PFSK-1 (cell line): ENCODE results near the gene GBF1.

Experiments used
- FOXP2 ChIP-seq: optimal IDR thresholded peaks from 2 replicates; pipeline ENCODE3; 2011; ENCODE audit warnings: borderline replicate concordance, control low read depth, inconsistent platforms; ENCODE audit not compliant: insufficient read depth; ENCODE audit errors: extremely low read length, extremely low read depth
- POLR2AphosphoS5 ChIP-seq: IDR thresholded peaks from 2 replicates; pipeline ENCODE4 v1.6.1; 2012; ENCODE audit warnings: low read depth, mild to moderate bottlenecking, control low read depth, low read length, moderate library complexity
- SIN3A ChIP-seq: IDR thresholded peaks from 2 replicates; pipeline ENCODE4 v1.6.1; 2012; ENCODE audit warnings: mild to moderate bottlenecking, low read length, moderate library complexity, borderline replicate concordance; ENCODE audit not compliant: insufficient read depth
- TAF1 ChIP-seq: IDR thresholded peaks from 2 replicates; pipeline ENCODE4 v1.6.1; 2012; ENCODE audit warnings: low read length, control low read depth, borderline replicate concordance; ENCODE audit not compliant: insufficient read depth
- TF ChIP-seq, protein P1 (sequence below), 2 experiments: IDR thresholded peaks; 2 replicates each; pipeline versions ENCODE4 v1.6.1 to v1.8.0; 2011 to 2012; ENCODE audit warnings: low read depth in 2 of 2, low read length in 2 of 2, control low read depth in 1 of 2, inconsistent platforms in 1 of 2, mild to moderate bottlenecking in 1 of 2, moderate library complexity in 1 of 2; ENCODE audit not compliant: insufficient read depth in 1 of 2

GBF1 gene

DNA sequence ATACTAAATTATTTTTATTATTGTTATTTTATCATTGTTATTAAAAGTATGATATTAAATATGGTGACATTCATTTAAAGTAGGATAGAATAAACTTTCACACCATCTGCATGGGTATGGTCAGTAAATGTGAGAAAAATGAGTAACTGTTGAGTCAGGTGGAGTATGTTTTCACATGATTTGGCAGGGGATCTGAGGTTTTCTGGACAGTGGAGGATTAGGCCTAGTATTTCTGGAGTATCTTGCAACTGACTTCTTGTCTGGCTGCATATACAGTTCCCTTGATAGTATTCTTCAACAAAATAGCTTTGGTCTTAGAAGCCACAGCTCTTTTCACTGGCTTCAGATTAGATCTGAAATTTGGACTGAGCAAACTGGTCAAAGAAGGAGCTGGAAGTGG, 54.5 kb downstream of the GBF1 start:
- TF ChIP-seq FOXP2 (no peak), POLR2AphosphoS5 (no peak), TAF1 (no peak), SIN3A (no peak)
- TF ChIP-seq, protein P1, sequence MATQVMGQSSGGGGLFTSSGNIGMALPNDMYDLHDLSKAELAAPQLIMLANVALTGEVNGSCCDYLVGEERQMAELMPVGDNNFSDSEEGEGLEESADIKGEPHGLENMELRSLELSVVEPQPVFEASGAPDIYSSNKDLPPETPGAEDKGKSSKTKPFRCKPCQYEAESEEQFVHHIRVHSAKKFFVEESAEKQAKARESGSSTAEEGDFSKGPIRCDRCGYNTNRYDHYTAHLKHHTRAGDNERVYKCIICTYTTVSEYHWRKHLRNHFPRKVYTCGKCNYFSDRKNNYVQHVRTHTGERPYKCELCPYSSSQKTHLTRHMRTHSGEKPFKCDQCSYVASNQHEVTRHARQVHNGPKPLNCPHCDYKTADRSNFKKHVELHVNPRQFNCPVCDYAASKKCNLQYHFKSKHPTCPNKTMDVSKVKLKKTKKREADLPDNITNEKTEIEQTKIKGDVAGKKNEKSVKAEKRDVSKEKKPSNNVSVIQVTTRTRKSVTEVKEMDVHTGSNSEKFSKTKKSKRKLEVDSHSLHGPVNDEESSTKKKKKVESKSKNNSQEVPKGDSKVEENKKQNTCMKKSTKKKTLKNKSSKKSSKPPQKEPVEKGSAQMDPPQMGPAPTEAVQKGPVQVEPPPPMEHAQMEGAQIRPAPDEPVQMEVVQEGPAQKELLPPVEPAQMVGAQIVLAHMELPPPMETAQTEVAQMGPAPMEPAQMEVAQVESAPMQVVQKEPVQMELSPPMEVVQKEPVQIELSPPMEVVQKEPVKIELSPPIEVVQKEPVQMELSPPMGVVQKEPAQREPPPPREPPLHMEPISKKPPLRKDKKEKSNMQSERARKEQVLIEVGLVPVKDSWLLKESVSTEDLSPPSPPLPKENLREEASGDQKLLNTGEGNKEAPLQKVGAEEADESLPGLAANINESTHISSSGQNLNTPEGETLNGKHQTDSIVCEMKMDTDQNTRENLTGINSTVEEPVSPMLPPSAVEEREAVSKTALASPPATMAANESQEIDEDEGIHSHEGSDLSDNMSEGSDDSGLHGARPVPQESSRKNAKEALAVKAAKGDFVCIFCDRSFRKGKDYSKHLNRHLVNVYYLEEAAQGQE (IDR thresholded peaks at IDR 0.05; ENCODE audit: insufficient read depth in 1 of 2, low read depth in 2 of 2, low read length in 2 of 2), result no peak

DNA sequence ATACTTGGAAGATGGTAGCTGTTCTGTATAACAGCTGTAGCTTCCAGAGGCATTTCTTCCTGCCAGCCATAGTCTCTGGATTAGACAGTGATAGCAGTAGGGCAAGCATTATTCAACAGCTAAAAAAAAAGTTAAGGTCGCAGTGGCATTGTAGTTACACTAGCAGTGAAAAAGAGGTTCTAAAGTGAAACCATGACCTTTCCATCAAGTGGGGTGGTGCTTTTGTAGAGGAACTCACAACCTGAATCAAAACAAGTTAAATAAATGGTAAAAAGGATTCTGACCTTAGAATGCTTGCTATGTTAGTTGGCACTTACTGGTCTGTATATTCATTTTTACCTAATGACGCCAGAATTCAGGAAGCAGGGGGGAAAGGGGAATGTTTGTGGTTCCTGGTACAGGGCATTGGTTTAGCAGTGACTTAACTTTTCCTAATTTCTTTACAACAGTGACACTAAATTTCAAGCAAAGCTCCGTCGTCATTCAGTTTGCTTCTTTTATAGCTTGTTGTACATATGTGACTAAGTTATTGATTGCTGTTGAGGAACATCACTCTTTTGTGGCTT, 55.0 kb downstream of the GBF1 start:
- TF ChIP-seq, protein P1 (IDR thresholded peaks at IDR 0.05; ENCODE audit: insufficient read depth in 1 of 2, low read depth in 2 of 2, low read length in 2 of 2), result no peak
- TF ChIP-seq POLR2AphosphoS5, result no peak
- no peak for TF ChIP-seq FOXP2
- TF ChIP-seq TAF1, result no peak
- no peak for TF ChIP-seq SIN3A

DNA sequence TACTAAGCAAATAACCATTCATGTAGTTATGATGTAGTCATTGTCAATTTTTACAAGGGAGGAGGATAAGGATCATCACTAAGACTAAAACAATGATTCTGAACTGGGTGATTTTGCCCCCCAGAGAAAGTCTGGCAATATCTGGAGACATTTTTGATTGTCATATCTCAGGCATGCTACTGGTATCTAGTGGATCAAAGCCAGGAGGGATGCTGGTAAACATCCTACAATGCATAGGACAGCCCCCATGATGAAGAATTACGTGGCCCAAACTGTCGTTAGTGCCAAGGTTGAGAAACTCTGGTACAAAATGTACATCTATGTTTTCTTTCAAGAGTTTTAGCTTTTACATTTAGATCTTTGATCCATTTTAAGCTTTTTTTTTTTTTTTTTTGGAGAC, 57.3 kb downstream of the GBF1 start:
- TF ChIP-seq SIN3A (no peak), POLR2AphosphoS5 (no peak), TAF1 (no peak), FOXP2 (no peak)
- TF ChIP-seq, protein P1 (IDR thresholded peaks at IDR 0.05; ENCODE audit: insufficient read depth in 1 of 2, low read depth in 2 of 2, low read length in 2 of 2), result no peak

DNA sequence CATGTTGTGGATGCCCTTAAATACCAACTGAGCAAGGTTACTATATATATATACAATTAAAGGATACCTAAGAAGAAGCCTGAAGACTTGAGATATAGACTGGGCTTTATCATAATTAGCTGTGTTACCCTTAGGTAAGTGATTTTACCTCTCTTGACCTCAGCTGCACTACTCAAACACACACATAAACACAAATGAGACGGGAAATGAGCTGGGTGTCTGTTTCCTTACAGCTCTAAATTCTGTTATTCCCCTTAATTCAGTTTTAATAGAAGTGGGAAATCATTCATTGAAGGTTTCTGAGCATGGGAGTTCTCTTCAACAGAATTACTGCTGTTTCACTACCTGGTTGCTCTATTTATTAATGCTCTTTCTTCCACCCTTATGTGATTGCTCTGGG, 60.7 kb downstream of the GBF1 start:
- no peak for TF ChIP-seq SIN3A
- no peak for TF ChIP-seq POLR2AphosphoS5
- TF ChIP-seq, protein P1 (IDR thresholded peaks at IDR 0.05; ENCODE audit: insufficient read depth in 1 of 2, low read depth in 2 of 2, low read length in 2 of 2), result no peak
- no peak for TF ChIP-seq FOXP2
- no peak for TF ChIP-seq TAF1

DNA sequence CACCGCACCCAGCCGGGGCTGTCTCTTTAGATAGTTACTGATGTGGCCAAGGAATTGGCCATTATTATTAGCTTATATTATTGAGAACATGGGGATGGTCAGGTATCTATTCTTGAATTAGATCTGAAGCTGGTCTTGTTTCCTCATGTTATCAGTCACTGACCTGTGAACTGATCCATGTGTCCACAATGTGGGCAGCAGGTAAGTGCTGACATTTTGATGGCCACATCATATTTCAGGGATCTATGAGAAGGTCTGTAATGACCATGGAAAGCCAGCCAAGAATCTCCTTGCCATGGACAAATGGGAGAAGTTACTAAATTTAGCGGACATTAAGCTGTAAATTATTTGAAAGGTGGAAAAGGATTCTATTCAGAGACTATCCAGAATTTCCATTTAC, 61.4 kb downstream of the GBF1 start:
- TF ChIP-seq FOXP2 (no peak), POLR2AphosphoS5 (no peak), SIN3A (no peak), TAF1 (no peak)
- TF ChIP-seq, protein P1 (IDR thresholded peaks at IDR 0.05; ENCODE audit: insufficient read depth in 1 of 2, low read depth in 2 of 2, low read length in 2 of 2), result no peak
